WTC11 (cell line): ENCODE measurements around the gene FAM171A1. TPM values are rescaled to one million over a fixed set of nuclear protein-coding genes. Genes with fewer than 3 reads are reported as not detected.
"Not testable (repeated sequence)": the region's sequence is repeated elsewhere in the genome, so short reads cannot be mapped to it uniquely, and the experiment has no call there.

Source experiments
- ATAC-seq: fragments of 200-7000 bp; cut with Tn5 transposase; 2 replicates; pipeline ENCODE4 v1.10.0; 2021; ENCODE audit warnings: mild to moderate bottlenecking, moderate library complexity
- CTCF ChIA-PET: fragments of 300-600 bp; sonication (Branson Sonifier 250); formaldehyde crosslinking; loops from one replicate; lab custom pipeline; 2021; ENCODE audit warnings: antibody characterized with exemption; lab: Charles Lee
- POLR2A ChIA-PET: fragments of 350-600 bp; sonication (Branson Sonifier 250); formaldehyde crosslinking; loops from one replicate; lab custom pipeline; 2021; ENCODE audit warnings: antibody characterized with exemption; lab: Charles Lee
- DNase-seq: peaks from one replicate; pipeline ENCODE4 v3.0.0; 2021; ENCODE audit warnings: low spot score
- H3K27ac Mint-ChIP-seq: 2 replicates; pipeline ENCODE4 v1.8.0; 2021; ENCODE audit warnings: mixed read lengths
- H3K27me3 Mint-ChIP-seq: 2 replicates; pipeline ENCODE4 v1.8.0; 2021; ENCODE audit warnings: low read depth, mild to moderate bottlenecking, moderate library complexity, mixed read lengths
- H3K36me3 Mint-ChIP-seq: 2 replicates; pipeline ENCODE4 v1.8.0; 2021; ENCODE audit warnings: mixed read lengths
- H3K4me1 Mint-ChIP-seq: 2 replicates; pipeline ENCODE4 v1.8.0; 2022; ENCODE audit warnings: mixed read lengths
- H3K4me3 Mint-ChIP-seq: 2 replicates; pipeline ENCODE4 v1.8.0; 2021; ENCODE audit warnings: mild to moderate bottlenecking, moderate library complexity, mixed read lengths
- H3K9me3 Mint-ChIP-seq: 2 replicates; pipeline ENCODE4 v1.8.0; 2021; ENCODE audit warnings: mixed read lengths
- AR ChIP-seq: fragments of 250-450 bp; sonication (Bioruptor Pico); IDR thresholded peaks from 2 replicates; pipeline ENCODE4 v1.9.0; 2021; ENCODE audit warnings: mild to moderate bottlenecking
- ATF3 ChIP-seq: sonication (generic); formaldehyde crosslinking; conservative IDR thresholded peaks from 2 replicates; pipeline ENCODE4 v1.8.1; 2022; ENCODE audit warnings: mild to moderate bottlenecking, missing genetic modification reagents
- E2F5 ChIP-seq: sonication (generic); formaldehyde crosslinking; IDR thresholded peaks from 2 replicates; pipeline ENCODE4 v1.8.1; 2022; ENCODE audit warnings: mild to moderate bottlenecking, moderate library complexity, missing genetic modification reagents
- EMX1 ChIP-seq: fragments of 250-450 bp; sonication (Bioruptor Pico); IDR thresholded peaks from 2 replicates; pipeline ENCODE4 v1.8.0; 2021; ENCODE audit warnings: mild to moderate bottlenecking
- FOXP4 ChIP-seq: sonication (generic); formaldehyde crosslinking; IDR thresholded peaks from 2 replicates; pipeline ENCODE4 v1.8.0; 2022; ENCODE audit warnings: mild to moderate bottlenecking, missing genetic modification reagents
- GABPB1 ChIP-seq: sonication (generic); formaldehyde crosslinking; IDR thresholded peaks from 2 replicates; pipeline ENCODE4 v1.8.1; 2023; ENCODE audit warnings: mild to moderate bottlenecking, missing genetic modification reagents
- HMGA2 ChIP-seq: fragments of 250-450 bp; sonication (Bioruptor Pico); IDR thresholded peaks from 2 replicates; pipeline ENCODE4 v1.4.0; 2021; ENCODE audit warnings: mild to moderate bottlenecking, moderate library complexity
- IRF2 ChIP-seq: sonication (generic); formaldehyde crosslinking; IDR thresholded peaks from 2 replicates; pipeline ENCODE4 v1.8.0; 2022; ENCODE audit warnings: low read depth, missing genetic modification reagents, borderline replicate concordance
- JUN ChIP-seq: sonication (generic); formaldehyde crosslinking; IDR thresholded peaks from 2 replicates; pipeline ENCODE4 v1.8.0; 2023; ENCODE audit warnings: mild to moderate bottlenecking, missing genetic modification reagents
- MLX ChIP-seq: sonication (generic); formaldehyde crosslinking; IDR thresholded peaks from 2 replicates; pipeline ENCODE4 v1.8.1; 2023; ENCODE audit warnings: mild to moderate bottlenecking, missing genetic modification reagents, moderate library complexity
- MXD4 ChIP-seq: fragments of 250-450 bp; sonication (Bioruptor Pico); IDR thresholded peaks from 2 replicates; pipeline ENCODE4 v1.8.0; 2021; ENCODE audit warnings: mild to moderate bottlenecking, moderate library complexity, borderline replicate concordance
- NFATC4 ChIP-seq: fragments of 250-450 bp; sonication (Bioruptor Pico); IDR thresholded peaks from 2 replicates; pipeline ENCODE4 v1.9.0; 2021; ENCODE audit warnings: mild to moderate bottlenecking
- NFE2L1 ChIP-seq: sonication (generic); formaldehyde crosslinking; IDR thresholded peaks from 2 replicates; pipeline ENCODE4 v1.8.1; 2023; ENCODE audit warnings: missing genetic modification reagents
- PRRX2 ChIP-seq: fragments of 250-450 bp; sonication (Bioruptor Pico); IDR thresholded peaks from 2 replicates; pipeline ENCODE4 v1.8.0; 2021; ENCODE audit warnings: mild to moderate bottlenecking
- TEAD1 ChIP-seq: sonication (generic); formaldehyde crosslinking; IDR thresholded peaks from 2 replicates; pipeline ENCODE4 v1.8.0; 2022; ENCODE audit warnings: mild to moderate bottlenecking, missing genetic modification reagents
- TP53 ChIP-seq: sonication (generic); formaldehyde crosslinking; IDR thresholded peaks from 2 replicates; pipeline ENCODE4 v1.8.1; 2023; ENCODE audit warnings: mild to moderate bottlenecking, missing genetic modification reagents
- ZNF121 ChIP-seq: sonication (generic); formaldehyde crosslinking; IDR thresholded peaks from 2 replicates; pipeline ENCODE4 v1.8.0; 2023; ENCODE audit warnings: missing genetic modification reagents
- ZNF512 ChIP-seq: sonication (generic); formaldehyde crosslinking; IDR thresholded peaks from 2 replicates; pipeline ENCODE4 v1.8.1; 2022; ENCODE audit warnings: missing genetic modification reagents, borderline replicate concordance
- total RNA-seq: library from RNA; stranded (reverse); gene quantifications from 3 replicates; pipeline ENCODE4 v1.2.3, GENCODE V29; 2021

FAM171A1 gene
- total RNA-seq, 1 experiment from 2014 or later, result 33.9 TPM

- no peak for TF ChIP-seq HMGA2 (CRISPR knock-in tag)
- TF ChIP-seq E2F5 (CRISPR knock-in tag), result no peak
- TF ChIP-seq GABPB1, result peak; percentile 41
- TF ChIP-seq NFE2L1 (CRISPR knock-in tag), result no peak
- no peak for TF ChIP-seq MLX
- no peak for TF ChIP-seq IRF2 (CRISPR knock-in tag)
- Mint-ChIP-seq H3K4me1 (peaks cover 10% of the 10 kb centered on the region), H3K27ac (peak overlapping the region; percentile 78; the same call in 1 of the 2 replicates), H3K27me3 (no peaks in the 10 kb centered on the region), H3K36me3 (no peaks in the 10 kb centered on the region), H3K9me3 (no peaks in the 10 kb centered on the region), H3K4me3 (no peak overlapping the region)
- POLR2A ChIA-PET, result interaction anchor here (0.6 kb wide), 1 partner anchor 1316 kb away, joined by 4 read pairs; no protein-coding TSS in a partner anchor
- no peak for DNase-seq
- CTCF ChIA-PET, result no interaction called here
- peak; percentile 63 for ATAC-seq
Observed at GRCh38 chr10:15333909-15334649, 37.0 kb downstream of the FAM171A1 start.

- ATAC-seq, H3K4me3 Mint-ChIP-seq, DNase-seq, POLR2A ChIA-PET, H3K36me3 Mint-ChIP-seq, H3K27me3 Mint-ChIP-seq, H3K9me3 Mint-ChIP-seq, H3K27ac Mint-ChIP-seq, CTCF ChIA-PET: not testable (repeated sequence)
- peaks cover 10% of the 10 kb centered on the region for H3K4me1 Mint-ChIP-seq
Observed at GRCh38 chr10:15333181-15333580, 37.9 kb downstream of the FAM171A1 start.

GRCh38 chr10:15331461-15331860 is 39.6 kb downstream of the FAM171A1 start:
- POLR2A ChIA-PET, result no interaction called here
- no peak overlapping the region for H3K27ac Mint-ChIP-seq
- H3K4me3 Mint-ChIP-seq, result no peak overlapping the region
- H3K9me3 Mint-ChIP-seq, result no peaks in the 10 kb centered on the region
- TF ChIP-seq FOXP4 (CRISPR knock-in tag) (no peak), TEAD1 (no peak), AR (CRISPR knock-in tag) (no peak)
- CTCF ChIA-PET, result no interaction called here
- H3K27me3 Mint-ChIP-seq, result no peaks in the 10 kb centered on the region
- H3K4me1 Mint-ChIP-seq, result peaks cover 10% of the 10 kb centered on the region
- H3K36me3 Mint-ChIP-seq, result no peaks in the 10 kb centered on the region
- ATAC-seq, result no peak
- no peak for DNase-seq

- Mint-ChIP-seq H3K36me3 (no peaks in the 10 kb centered on the region), H3K9me3 (no peaks in the 10 kb centered on the region), H3K4me1 (peaks cover 21% of the 10 kb centered on the region), H3K4me3 (no peak overlapping the region), H3K27me3 (no peaks in the 10 kb centered on the region), H3K27ac (no peak overlapping the region)
- TF ChIP-seq ZNF121 (CRISPR knock-in tag) (no peak), MXD4 (CRISPR knock-in tag) (no peak), JUN (no peak), EMX1 (CRISPR knock-in tag) (no peak), NFATC4 (CRISPR knock-in tag) (no peak), ATF3 (CRISPR knock-in tag) (no peak), TEAD1 (no peak), TP53 (CRISPR knock-in tag) (no peak), ZNF512 (CRISPR knock-in tag) (no peak), PRRX2 (CRISPR knock-in tag) (no peak)
- no peak for ATAC-seq
- ChIA-PET POLR2A (no interaction called here), CTCF (interaction anchor here (1.1 kb wide), 1 partner anchor 42 kb away, joined by 6 read pairs; no protein-coding TSS in a partner anchor)
- no peak for DNase-seq
Observed at GRCh38 chr10:15329437-15329836, 41.7 kb downstream of the FAM171A1 start.
